Neutrophil (primary cell): Measurements from ENCODE around the gene IRAK3.

Experiments
- H3K27ac ChIP-seq: fragments of 200-600 bp; sonication (generic); 2 replicates; pipeline ENCODE4 v1.5.1; 2016; ENCODE audit warnings: mild to moderate bottlenecking, moderate library complexity
- H3K27me3 ChIP-seq: fragments of 200-600 bp; sonication (generic); 2 replicates; pipeline ENCODE4 v1.6.0; 2016; ENCODE audit warnings: mild to moderate bottlenecking
- H3K36me3 ChIP-seq: fragments of 200-600 bp; sonication (generic); 2 replicates; pipeline ENCODE4 v1.5.1; 2017
- H3K4me1 ChIP-seq, 2 experiments: fragments of 200-600 bp in 1 of 2; sonication (generic) in 1 of 2; 1 replicate in 1 of 2; 2 replicates in 1 of 2; pipeline versions ENCODE4 v1.5.1 to v1.6.1; 2013 to 2016; ENCODE audit warnings: low read depth in 1 of 2, low read length in 1 of 2, mild to moderate bottlenecking in 1 of 2, moderate library complexity in 1 of 2; ENCODE audit not compliant: control insufficient read depth in 1 of 2, insufficient read depth in 1 of 2
- H3K4me3 ChIP-seq, 2 experiments: fragments of 200-600 bp in 1 of 2; sonication (generic) in 1 of 2; 1 replicate in 1 of 2; 2 replicates in 1 of 2; pipeline ENCODE4 v1.5.1; 2013 to 2016; ENCODE audit warnings: low read depth in 1 of 2, low read length in 1 of 2, mild to moderate bottlenecking in 1 of 2, moderate library complexity in 1 of 2
- H3K9me3 ChIP-seq: fragments of 200-600 bp; sonication (generic); 2 replicates; pipeline ENCODE4 v1.5.1; 2016
- CTCF ChIP-seq: fragments of 200-600 bp; sonication (generic); IDR thresholded peaks from 2 replicates; pipeline ENCODE4 v1.5.1; 2016; ENCODE audit warnings: antibody characterized with exemption

The IRAK3 gene

GRCh38 chr12:66240096-66240820 is 51.2 kb downstream of the IRAK3 start:
- peaks cover 10% of the 10 kb centered on the region for H3K36me3 ChIP-seq
- no peaks in the 10 kb centered on the region for H3K9me3 ChIP-seq
- TF ChIP-seq CTCF: no peak
- H3K4me1 ChIP-seq: peaks cover 84 to 88% of the 10 kb centered on the region in 2 experiments
- peak overlapping the region; percentile 84 for H3K27ac ChIP-seq
- no peaks in the 10 kb centered on the region for H3K27me3 ChIP-seq
- peak overlapping the region; percentile 39 to 51 for H3K4me3 ChIP-seq

GRCh38 chr12:66241061-66242043 is 52.3 kb downstream of the IRAK3 start:
- Histone ChIP-seq H3K27ac (peak overlapping the region; percentile 84), H3K36me3 (peaks cover 17% of the 10 kb centered on the region), H3K9me3 (no peaks in the 10 kb centered on the region), H3K4me1 (peaks cover 77 to 78% of the 10 kb centered on the region in 2 experiments), H3K4me3 (peak overlapping the region; percentile 39 to 54), H3K27me3 (no peaks in the 10 kb centered on the region)
- no peak for TF ChIP-seq CTCF

- peak overlapping the region; percentile 39 to 54 for H3K4me3 ChIP-seq
- TF ChIP-seq CTCF: no peak
- no peaks in the 10 kb centered on the region for H3K9me3 ChIP-seq
- no peaks in the 10 kb centered on the region for H3K27me3 ChIP-seq
- H3K27ac ChIP-seq: peak overlapping the region; percentile 84
- H3K36me3 ChIP-seq: peaks cover 23% of the 10 kb centered on the region
- H3K4me1 ChIP-seq: peaks cover 74 to 77% of the 10 kb centered on the region in 2 experiments
Measured at GRCh38 chr12:66242311-66242710, 53.3 kb downstream of the IRAK3 start.

GRCh38 chr12:66243911-66244310 is 54.9 kb downstream of the IRAK3 start:
- Histone ChIP-seq H3K36me3 (peaks cover 31% of the 10 kb centered on the region), H3K27ac (peak overlapping the region; percentile 84), H3K4me3 (no peak overlapping the region), H3K4me1 (peaks cover 69 to 76% of the 10 kb centered on the region in 2 experiments), H3K9me3 (no peaks in the 10 kb centered on the region), H3K27me3 (no peaks in the 10 kb centered on the region)
- TF ChIP-seq CTCF: no peak

DNA sequence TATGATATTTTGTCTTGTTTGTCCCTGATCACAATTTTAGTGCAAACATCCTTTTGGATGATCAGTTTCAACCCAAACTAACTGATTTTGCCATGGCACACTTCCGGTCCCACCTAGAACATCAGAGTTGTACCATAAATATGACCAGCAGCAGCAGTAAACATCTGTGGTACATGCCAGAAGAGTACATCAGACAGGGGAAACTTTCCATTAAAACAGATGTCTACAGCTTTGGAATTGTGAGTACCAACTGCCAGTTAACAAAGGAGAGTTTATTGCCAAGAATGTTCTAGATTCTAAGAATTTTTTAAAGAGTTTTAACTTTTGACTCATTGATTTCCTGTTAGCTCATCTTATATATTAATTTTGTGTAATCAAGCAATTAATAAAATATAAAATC is 55.4 kb downstream of the IRAK3 start:
- TF ChIP-seq CTCF: no peak
- H3K4me3 ChIP-seq: no peak overlapping the region
- H3K36me3 ChIP-seq: peaks cover 31% of the 10 kb centered on the region
- no peaks in the 10 kb centered on the region for H3K27me3 ChIP-seq
- H3K27ac ChIP-seq: peak overlapping the region; percentile 84
- peaks cover 64 to 71% of the 10 kb centered on the region in 2 experiments for H3K4me1 ChIP-seq
- H3K9me3 ChIP-seq: no peaks in the 10 kb centered on the region
